Heart left ventricle (tissue), 13 donors: ENCODE measurements around the gene ASPDH.

Experiments used
- CTCF ChIP-seq, 12 donors: fragments of 200-600 bp; sonication (generic) in 4 of 12; IDR thresholded peaks; one replicate each; pipeline versions ENCODE4 v1.5.0 to v1.8.0; 2018 to 2022; ENCODE audit warnings: antibody characterized with exemption in 12 of 12, mild to moderate bottlenecking in 5 of 12
- POLR2A ChIP-seq, 2 donors: fragments of 450-650 bp; IDR thresholded peaks; one replicate each; pipeline ENCODE4 v1.6.1; 2017; ENCODE audit warnings: antibody characterized with exemption in 2 of 2, mild to moderate bottlenecking in 2 of 2, moderate library complexity in 2 of 2
- donor health status: ischemic (EF 13 %, LVEDD 7.1; RV severe dilation, severe dysfunction).
- donor health status: DM: no; HTN: yes; CAD: no.
- donor health status: DM: no; HTN: no; CAD: no.
- donor health status: ischemic (EF 25% LVEDD 6.9; RV normal size, moderate dysfunction).
- donor health status: ischemic (EF 25% LVEDD 5.7; RV mildly dilated, moderate dysfunction).
- donor health status: ischemic (EF 35%, LVEDD 5.7; RV mildly dilated, moderate dysfunction).
- donor health status: nonischemic (EF 11% LVEDD 7.7; RV severe dilation, severe dysfunction).
- donor health status: DM: yes; HTN: yes; CAD: no.
- donor health status: PGD.
- donor health status: ischemic (EF 29% LVEDD 5.4; RV normal size, mild dysfunction).
- donor health status: nonischemic (EF 23%, LVEDD 6.1; RV moderate dilation, normal function).

- no peak for TF ChIP-seq POLR2A (IDR thresholded peaks at IDR 0.05)
- TF ChIP-seq CTCF (IDR thresholded peaks at IDR 0.05), result no peak
Observed at GRCh38 chr19:50494186-50495019, 19.3 kb downstream of the ASPDH start.
